HL-60 (cell line): ENCODE data around the gene KAZN.

Experiments
- DNase-seq, 2 experiments: peaks; one replicate each; pipeline ENCODE4 v3.0.0-alpha.2; 2010 to 2020; ENCODE audit warnings: low read depth in 1 of 2, low spot score in 1 of 2
- H3K27ac ChIP-seq: fragments of 250-450 bp; sonication (Bioruptor Pico); replicated peaks from 2 replicates; pipeline ENCODE4 v1.5.1; 2020; ENCODE audit warnings: mild to moderate bottlenecking, moderate library complexity
- H3K27me3 ChIP-seq: fragments of 250-450 bp; sonication (Bioruptor Pico); 2 replicates; pipeline ENCODE4 v1.5.1; 2021; ENCODE audit warnings: mild to moderate bottlenecking, moderate library complexity; ENCODE audit not compliant: insufficient read depth, poor library complexity, severe bottlenecking
- H3K4me3 ChIP-seq: replicated peaks from 2 replicates; pipeline ENCODE4 v1.5.1; 2011; ENCODE audit warnings: mild to moderate bottlenecking, control low read depth, low read length; ENCODE audit not compliant: insufficient read depth
- GABPA ChIP-seq: IDR thresholded peaks from 2 replicates; pipeline ENCODE4 v1.6.1; 2012; ENCODE audit warnings: low read depth
- POLR2AphosphoS5 ChIP-seq: IDR thresholded peaks from 2 replicates; pipeline ENCODE4 v1.6.1; 2012; ENCODE audit warnings: low read depth
- SPI1 ChIP-seq: IDR thresholded peaks from 2 replicates; pipeline ENCODE4 v1.6.1; 2012; ENCODE audit warnings: low read depth, mild to moderate bottlenecking, borderline replicate concordance
- TF ChIP-seq, protein P1 (sequence below): IDR thresholded peaks from one replicate; pipeline ENCODE4 v1.5.1; 2011; ENCODE audit warnings: low read length, control low read depth, inconsistent platforms; ENCODE audit not compliant: insufficient read depth
- TF ChIP-seq, protein P2 (sequence below): IDR thresholded peaks from 2 replicates; pipeline ENCODE4 v1.6.1; 2012; ENCODE audit warnings: low read depth; ENCODE audit not compliant: insufficient replicate concordance

Gene KAZN

DNA sequence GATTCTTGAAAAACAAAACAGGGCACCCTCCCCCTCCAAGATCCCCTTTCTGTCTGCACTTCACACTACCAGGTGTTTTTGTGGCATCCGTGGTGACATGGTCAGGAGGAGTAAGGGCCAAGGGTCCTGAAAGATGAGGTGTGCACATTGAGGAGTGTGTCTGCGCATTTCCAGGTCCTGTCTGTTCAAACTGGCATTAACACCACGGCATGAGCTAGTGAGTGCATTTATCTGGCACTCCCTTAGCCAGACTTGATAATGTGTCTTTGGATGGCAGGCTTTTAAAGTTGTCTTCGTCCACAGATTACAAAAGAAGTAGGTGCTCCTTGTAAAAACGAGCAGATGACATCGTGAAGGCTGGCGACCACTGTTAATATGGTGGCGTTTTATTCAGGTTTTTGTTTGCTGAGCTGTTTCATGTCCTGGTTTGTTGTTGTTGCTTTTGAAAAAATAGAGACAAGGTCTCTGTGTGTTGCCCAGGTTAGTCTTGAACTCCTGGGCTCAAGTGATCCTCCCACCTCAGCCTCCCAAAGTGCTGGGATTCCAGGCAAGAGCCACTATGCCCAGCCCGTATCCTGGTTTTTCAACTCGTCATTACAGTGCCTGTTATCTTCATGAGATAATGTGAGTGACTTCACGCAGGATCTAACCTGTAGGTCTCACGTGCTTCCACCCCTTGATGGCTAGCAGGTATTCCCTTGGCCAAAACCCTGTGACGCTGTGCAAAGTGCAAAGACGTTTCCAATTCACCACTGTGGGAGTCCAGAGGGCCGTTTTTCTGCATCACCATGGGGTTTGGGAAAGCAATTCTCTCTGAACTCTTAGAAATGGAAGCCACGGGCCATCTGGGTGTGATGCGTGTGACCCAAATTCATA lies 559.3 kb downstream of the KAZN start:
- no peak overlapping the region for H3K27ac ChIP-seq
- no peak for DNase-seq
- H3K27me3 ChIP-seq = peaks cover 18% of the 10 kb centered on the region
- TF ChIP-seq GABPA = no peak
- TF ChIP-seq, protein P1, sequence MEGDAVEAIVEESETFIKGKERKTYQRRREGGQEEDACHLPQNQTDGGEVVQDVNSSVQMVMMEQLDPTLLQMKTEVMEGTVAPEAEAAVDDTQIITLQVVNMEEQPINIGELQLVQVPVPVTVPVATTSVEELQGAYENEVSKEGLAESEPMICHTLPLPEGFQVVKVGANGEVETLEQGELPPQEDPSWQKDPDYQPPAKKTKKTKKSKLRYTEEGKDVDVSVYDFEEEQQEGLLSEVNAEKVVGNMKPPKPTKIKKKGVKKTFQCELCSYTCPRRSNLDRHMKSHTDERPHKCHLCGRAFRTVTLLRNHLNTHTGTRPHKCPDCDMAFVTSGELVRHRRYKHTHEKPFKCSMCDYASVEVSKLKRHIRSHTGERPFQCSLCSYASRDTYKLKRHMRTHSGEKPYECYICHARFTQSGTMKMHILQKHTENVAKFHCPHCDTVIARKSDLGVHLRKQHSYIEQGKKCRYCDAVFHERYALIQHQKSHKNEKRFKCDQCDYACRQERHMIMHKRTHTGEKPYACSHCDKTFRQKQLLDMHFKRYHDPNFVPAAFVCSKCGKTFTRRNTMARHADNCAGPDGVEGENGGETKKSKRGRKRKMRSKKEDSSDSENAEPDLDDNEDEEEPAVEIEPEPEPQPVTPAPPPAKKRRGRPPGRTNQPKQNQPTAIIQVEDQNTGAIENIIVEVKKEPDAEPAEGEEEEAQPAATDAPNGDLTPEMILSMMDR = no peak
- no peak for TF ChIP-seq POLR2AphosphoS5
- TF ChIP-seq, protein P2, sequence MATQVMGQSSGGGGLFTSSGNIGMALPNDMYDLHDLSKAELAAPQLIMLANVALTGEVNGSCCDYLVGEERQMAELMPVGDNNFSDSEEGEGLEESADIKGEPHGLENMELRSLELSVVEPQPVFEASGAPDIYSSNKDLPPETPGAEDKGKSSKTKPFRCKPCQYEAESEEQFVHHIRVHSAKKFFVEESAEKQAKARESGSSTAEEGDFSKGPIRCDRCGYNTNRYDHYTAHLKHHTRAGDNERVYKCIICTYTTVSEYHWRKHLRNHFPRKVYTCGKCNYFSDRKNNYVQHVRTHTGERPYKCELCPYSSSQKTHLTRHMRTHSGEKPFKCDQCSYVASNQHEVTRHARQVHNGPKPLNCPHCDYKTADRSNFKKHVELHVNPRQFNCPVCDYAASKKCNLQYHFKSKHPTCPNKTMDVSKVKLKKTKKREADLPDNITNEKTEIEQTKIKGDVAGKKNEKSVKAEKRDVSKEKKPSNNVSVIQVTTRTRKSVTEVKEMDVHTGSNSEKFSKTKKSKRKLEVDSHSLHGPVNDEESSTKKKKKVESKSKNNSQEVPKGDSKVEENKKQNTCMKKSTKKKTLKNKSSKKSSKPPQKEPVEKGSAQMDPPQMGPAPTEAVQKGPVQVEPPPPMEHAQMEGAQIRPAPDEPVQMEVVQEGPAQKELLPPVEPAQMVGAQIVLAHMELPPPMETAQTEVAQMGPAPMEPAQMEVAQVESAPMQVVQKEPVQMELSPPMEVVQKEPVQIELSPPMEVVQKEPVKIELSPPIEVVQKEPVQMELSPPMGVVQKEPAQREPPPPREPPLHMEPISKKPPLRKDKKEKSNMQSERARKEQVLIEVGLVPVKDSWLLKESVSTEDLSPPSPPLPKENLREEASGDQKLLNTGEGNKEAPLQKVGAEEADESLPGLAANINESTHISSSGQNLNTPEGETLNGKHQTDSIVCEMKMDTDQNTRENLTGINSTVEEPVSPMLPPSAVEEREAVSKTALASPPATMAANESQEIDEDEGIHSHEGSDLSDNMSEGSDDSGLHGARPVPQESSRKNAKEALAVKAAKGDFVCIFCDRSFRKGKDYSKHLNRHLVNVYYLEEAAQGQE = no peak
- no peak for TF ChIP-seq SPI1
- H3K4me3 ChIP-seq = no peak overlapping the region

DNA sequence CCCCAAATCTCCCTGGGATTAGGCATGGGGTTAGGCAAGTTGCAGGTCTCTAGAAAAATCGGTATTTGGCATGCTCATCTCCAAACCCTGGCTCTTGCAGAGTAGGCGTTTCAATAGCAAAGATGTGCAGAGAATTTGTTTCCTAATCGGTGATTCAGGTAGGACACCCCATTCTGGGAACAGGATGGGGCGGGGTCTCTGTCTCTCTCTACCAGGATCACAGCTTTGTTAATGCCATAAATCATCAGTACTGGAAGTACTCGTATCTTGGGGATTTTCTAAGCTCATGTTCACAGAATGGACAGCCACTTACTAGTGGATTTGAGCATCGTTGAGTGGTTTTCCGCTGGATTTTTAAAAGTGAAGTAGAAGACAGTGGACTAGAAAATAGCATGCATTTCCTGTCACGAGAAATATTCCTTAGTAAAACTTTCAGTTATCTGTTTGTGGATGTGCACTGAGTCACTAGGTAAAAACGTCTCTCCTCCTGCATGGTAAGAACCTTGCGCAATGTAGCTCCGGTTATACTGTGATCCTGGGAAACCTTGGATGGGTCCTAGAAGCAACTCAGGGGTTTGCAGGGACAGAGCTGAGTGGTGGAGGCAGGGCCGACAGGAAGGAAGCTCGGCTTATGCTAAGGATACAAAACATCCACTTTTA lies 560.2 kb downstream of the KAZN start:
- TF ChIP-seq POLR2AphosphoS5 = no peak
- TF ChIP-seq, protein P2 = no peak
- no peak for TF ChIP-seq SPI1
- TF ChIP-seq, protein P1 = no peak
- no peak for TF ChIP-seq GABPA
- DNase-seq = no peak
- H3K27me3 ChIP-seq = peaks cover 11% of the 10 kb centered on the region
- no peak overlapping the region for H3K27ac ChIP-seq
- H3K4me3 ChIP-seq = no peak overlapping the region

DNA sequence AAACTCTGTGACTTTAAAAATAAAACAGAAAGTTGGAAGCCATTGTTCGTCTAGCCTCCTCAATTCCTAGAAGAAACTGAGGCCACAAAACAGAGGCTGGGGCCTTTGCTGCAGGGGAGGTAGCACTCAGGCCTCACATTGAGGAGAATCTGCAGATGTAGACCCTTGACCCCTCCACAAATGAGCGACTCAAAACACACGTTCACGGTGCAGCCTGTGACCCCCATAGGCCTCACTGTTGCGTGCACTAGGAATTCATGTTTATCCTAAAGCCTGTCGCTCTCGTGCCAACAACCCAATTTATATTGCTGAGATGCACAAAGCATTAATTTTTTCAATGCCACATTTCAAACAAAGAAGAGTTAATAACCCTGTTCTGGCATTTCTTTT lies 560.7 kb downstream of the KAZN start:
- H3K27ac ChIP-seq = no peak overlapping the region
- no peak overlapping the region for H3K4me3 ChIP-seq
- peaks cover 10% of the 10 kb centered on the region for H3K27me3 ChIP-seq
- DNase-seq = no peak
- TF ChIP-seq POLR2AphosphoS5 (no peak), SPI1 (no peak), GABPA (no peak)
- TF ChIP-seq, protein P2 = no peak
- TF ChIP-seq, protein P1 = no peak
